Right ventricle myocardium superior (tissue), 1 donor: ENCODE data around the gene STIM2. TPM values are rescaled to one million over a fixed set of nuclear protein-coding genes. Genes with fewer than 3 reads are reported as not detected.
A peak's percentile ranks its signal among the peaks of the same experiment; 100 is the strongest.
"Not testable (repeated sequence)": the region's sequence is repeated elsewhere in the genome, so short reads cannot be mapped to it uniquely, and the experiment has no call there.

Experiments
- ATAC-seq: fragments of 200-7000 bp; cut with Tn5 transposase; one replicate; pipeline ENCODE4 v1.9.1; 2020; ENCODE audit warnings: mild to moderate bottlenecking; ENCODE audit not compliant: poor library complexity
- DNase-seq: peaks from one replicate; pipeline ENCODE4 v3.0.0-alpha.2; 2020
- intact Hi-C: fragments of 100-400 bp; cut with DNase I; formaldehyde crosslinking; loops from one replicate; pipeline ENCODE4 v1.11.2; 2022
- total RNA-seq: library from RNA; stranded (reverse); fragmentation: NEBNext Ultra II Directional; extraction: Animal tissue kit (Norgen Biotek cat#: 25700); gene quantifications from one replicate; pipeline ENCODE4 v1.2.1, GENCODE V29; 2021
- donor health status: DM: no; HTN: yes; CAD: no; lungs with severe emphysema.

The STIM2 gene
- total RNA-seq, 1 donor from 2014 or later: 9.7 TPM

DNA sequence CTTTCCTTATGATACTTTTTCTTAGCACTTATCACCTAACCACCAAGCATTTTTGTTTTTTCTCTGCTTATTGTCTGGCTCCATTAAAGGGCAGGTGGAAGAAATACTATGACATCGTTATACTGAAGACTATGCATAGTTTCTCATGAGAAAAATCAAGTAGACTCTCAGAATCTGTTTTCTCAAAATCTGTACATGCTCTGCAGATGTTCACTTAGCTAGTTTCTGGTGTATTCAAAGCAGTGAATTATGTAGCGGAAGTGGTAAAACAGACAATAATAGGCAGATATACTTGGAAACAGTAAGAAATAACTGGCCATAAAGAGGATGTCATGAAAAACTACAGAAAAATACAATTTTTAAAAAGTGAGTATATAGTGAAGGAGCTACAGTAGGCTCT is 146.0 kb downstream of the STIM2 start:
- intact Hi-C loops: loop anchor here (5.0 to 10.0 kb wide), 2 partner anchors 142 to 549 kb away; partner anchors contain the start of gene STIM2
- ATAC-seq (no peak), DNase-seq (no peak)

DNA sequence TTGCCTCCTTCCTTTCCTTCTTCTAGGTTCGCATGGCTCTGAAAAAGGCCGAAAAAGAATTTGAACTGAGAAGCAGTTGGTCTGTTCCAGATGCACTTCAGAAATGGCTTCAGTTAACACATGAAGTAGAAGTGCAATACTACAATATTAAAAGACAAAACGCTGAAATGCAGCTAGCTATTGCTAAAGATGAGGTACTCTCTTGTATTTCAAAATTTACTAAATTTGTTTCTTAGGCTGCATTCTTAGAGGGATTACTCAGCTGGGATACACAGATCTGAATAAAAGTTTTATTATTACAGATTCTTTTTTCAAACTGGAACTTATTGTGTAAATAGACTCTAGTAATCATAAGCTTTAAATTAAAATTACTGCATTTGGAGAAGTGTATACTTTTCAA is 146.9 kb downstream of the STIM2 start:
- no peak for ATAC-seq
- intact Hi-C loops: loop anchor here (5.0 to 10.0 kb wide), 2 partner anchors 143 to 550 kb away; partner anchors contain the start of gene STIM2

DNA sequence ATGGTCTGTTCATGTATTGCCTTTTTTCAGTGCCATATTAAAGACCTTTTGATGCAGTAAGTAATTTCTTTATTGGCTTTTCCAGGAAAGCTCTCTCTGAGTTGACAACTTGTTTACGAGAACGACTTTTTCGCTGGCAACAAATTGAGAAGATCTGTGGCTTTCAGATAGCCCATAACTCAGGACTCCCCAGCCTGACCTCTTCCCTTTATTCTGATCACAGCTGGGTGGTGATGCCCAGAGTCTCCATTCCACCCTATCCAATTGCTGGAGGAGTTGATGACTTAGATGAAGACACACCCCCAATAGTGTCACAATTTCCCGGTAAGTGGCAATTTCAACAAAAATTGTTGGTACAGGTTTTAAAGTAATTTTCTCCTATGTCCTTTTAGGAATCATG is 148.0 kb downstream of the STIM2 start:
- intact Hi-C loops: loop anchor here (5.0 to 10.0 kb wide), 2 partner anchors 144 to 551 kb away; partner anchors contain the start of gene STIM2
- DNase-seq (no peak), ATAC-seq (no peak)

More for the DNA sequence above, 146.9 kb downstream of the STIM2 start:
- no peak for DNase-seq

DNA sequence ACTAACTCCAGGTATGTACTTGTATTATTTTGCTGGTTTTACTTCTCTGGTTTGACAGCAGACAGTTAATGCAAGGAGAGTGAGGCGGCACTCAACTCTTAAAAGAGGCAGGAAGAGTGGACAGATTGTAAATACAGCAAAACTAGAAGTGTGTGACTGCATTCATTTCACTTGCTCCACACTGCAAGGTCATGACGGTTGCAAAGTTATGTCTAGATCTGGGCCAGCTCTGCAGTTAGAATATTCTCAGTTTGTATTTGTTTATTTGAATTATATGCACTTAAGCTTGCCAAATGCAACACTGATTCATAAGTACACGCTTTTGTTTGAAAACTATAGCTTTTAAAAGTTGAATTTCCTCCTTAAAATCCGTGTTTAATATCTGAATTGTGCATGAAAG is 148.9 kb downstream of the STIM2 start:
- intact Hi-C loops: loop anchor here (5.0 to 10.0 kb wide), 2 partner anchors 145 to 552 kb away; partner anchors contain the start of gene STIM2
- ATAC-seq: no peak
- no peak for DNase-seq

DNA sequence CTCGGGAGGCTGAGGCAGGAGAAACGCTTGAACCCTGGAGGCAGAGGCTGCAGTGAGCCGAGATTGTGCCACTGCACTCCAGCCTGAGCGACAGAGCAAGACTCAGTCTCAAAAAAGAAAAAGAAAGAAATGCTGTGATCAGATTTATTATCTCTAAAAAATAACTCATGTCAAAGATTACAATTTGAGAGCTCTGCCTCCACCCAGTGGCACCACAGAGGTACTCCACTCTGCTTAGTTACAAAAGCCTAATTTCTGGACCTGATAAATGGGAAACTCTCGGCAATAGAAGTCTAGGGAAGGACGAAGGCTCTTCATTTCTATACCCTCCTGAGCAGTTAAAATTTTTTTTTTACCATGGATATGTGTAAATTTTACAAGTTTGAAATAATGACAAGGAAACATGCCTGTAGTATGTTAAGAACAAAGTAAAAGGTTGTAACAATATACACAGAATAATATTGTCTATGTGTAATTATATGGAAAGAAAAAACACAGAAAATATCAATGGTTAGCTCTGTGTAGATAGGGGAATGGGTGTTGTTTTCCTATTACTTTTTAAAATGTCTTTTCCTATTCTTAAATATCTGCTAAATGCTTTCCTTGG is 149.8 kb downstream of the STIM2 start:
- peak; percentile 53 for DNase-seq
- peak; percentile 88 for ATAC-seq
- intact Hi-C loops: no loop called here

DNA sequence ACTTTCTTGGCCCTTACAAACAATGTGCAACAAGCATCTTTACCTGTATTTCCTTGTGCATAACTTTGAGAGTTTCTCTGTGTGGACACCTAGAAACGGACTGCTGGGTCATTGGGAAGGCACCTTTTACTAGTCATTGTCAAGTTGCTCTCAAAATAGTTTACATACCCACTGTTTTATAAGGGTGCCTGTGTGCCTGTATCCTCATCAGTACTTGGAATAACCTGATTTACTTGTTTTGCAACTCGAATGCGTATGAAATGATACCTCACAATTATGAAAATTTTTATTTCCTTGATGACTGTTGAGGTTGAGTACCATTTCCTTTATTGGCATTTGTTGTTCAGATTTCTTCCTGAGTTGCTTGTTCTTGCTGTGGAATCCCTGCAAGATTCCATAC is 150.8 kb downstream of the STIM2 start:
- intact Hi-C loops: no loop called here
- ATAC-seq (no peak), DNase-seq (no peak)

DNA sequence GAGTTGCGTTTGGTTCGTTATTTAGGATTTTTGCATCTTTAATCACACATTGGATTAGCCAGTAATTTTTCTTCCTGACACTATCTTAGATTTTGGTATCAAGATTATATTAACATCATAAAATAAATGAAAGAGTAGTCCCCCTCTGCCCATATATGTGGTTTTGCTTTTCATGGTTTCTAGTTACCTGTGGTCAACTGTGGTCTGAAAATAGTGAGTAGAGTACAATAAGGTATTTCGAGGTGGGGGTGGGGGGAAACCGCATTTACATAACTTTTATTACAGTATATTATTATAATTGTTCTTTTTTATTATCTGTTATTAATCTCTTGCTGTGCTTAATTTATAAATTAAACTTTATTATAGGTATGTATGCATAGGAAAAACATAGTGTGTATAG is 152.4 kb downstream of the STIM2 start:
- intact Hi-C loops: no loop called here
- no peak for DNase-seq
- no peak for ATAC-seq

DNA sequence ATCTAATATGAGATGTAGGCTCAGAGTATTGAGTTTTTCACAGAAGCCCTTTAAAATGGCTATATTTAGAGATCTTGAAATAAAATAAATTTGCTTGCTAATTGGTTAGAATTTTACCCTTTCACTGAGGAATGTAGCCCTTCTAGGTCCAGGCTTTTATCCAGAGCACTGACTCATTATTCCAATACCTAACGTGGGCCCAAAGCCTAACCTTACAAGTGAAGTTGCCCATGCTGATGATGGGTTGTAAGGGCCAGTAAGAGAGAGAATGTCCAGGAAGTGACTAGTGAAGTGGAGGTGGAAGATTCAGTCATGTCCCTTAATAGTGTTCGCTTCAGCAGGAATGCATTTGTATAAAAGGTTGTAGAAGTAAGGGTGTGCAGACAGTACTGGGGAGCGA is 155.9 kb downstream of the STIM2 start:
- ATAC-seq: no peak
- intact Hi-C loops: no loop called here
- no peak for DNase-seq

DNA sequence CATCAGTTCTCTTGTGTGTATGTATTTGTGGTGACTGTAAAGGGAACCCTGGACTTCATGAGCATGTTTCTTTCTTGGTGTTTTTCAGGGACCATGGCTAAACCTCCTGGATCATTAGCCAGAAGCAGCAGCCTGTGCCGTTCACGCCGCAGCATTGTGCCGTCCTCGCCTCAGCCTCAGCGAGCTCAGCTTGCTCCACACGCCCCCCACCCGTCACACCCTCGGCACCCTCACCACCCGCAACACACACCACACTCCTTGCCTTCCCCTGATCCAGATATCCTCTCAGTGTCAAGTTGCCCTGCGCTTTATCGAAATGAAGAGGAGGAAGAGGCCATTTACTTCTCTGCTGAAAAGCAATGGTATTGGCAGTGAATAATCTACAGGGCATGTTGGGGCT is 157.0 kb downstream of the STIM2 start:
- DNase-seq (no peak), ATAC-seq (no peak)
- intact Hi-C loops: no loop called here

DNA sequence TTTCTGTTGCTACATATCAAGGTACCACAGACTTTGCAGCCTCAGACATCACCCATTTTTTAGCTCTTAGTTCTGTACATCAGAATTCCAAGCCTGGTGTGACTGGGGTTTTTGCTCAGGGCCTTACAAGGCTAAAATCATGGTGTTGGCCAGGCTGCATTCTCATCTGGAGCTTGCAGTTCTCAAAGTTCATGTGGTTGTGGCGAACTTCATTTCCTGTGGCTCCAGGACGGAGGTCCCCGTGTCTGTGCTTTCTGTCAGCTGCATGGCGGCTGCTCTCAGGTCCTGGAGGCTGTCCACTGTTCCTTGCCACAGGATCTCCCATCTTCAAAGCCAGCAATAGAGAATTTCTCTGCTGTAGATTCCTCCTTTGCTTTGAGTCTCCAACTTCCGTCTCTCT is 157.4 kb downstream of the STIM2 start:
- intact Hi-C loops: no loop called here
- ATAC-seq (no peak), DNase-seq (no peak)

DNA sequence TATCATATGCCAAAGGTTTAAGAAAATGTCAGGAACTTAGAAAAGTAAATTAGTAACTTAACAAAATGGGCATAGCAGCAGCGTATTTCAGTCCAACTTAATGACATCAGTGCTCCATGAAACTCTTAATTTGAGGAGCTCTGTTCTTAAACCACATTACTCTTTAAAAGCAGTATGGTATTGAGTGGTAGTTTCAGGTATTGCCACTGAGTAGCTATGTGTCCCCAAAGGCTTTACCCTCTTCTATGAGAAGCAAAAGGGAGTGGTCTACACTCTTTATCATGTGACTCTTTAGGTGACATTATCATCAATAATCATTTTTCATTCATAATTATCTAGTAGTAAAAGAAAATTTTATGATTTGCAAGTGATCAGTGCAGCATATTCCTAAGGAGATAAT is 158.3 kb downstream of the STIM2 start:
- intact Hi-C loops: no loop called here

DNA sequence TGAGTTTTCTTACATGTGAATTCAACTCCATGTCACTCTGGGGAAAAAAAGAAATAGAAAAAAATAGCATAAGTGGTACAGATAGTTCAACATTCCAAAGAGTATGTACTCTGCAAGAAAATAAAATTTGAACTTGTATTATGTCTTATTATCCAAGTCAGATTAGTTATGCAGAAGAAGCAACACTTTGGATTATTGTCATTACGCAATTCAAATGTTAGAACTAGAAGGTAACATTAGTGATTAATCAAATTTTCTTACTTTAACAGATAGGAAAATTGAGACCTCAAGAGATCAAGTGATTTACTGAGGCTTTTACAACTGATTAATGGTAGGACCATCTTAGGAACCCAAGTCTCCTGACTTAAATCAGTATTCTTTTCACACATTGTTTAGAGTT is 159.1 kb downstream of the STIM2 start:
- no peak for ATAC-seq
- DNase-seq: no peak
- intact Hi-C loops: no loop called here

More for the DNA sequence above, 158.3 kb downstream of the STIM2 start:
- ATAC-seq (no peak), DNase-seq (no peak)

DNA sequence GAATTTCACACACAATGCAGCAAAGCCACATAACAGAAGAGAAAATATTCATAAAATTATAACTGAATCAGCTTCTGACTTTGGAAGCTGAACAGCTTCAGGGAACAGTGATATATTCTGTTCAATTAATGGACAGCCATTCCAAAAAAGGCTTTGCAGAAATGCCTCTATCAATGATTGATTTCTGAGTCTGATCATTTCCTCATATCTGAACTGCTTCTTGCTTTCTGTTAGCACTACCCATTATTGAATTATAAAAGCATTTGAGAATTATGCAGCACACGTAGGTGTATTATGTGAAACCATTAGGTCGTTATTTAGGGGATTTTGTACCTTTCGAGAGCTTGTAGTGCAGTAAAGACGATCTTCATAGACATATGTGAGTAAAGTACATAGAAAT is 159.6 kb downstream of the STIM2 start:
- intact Hi-C loops: no loop called here
- DNase-seq (no peak), ATAC-seq (no peak)

DNA sequence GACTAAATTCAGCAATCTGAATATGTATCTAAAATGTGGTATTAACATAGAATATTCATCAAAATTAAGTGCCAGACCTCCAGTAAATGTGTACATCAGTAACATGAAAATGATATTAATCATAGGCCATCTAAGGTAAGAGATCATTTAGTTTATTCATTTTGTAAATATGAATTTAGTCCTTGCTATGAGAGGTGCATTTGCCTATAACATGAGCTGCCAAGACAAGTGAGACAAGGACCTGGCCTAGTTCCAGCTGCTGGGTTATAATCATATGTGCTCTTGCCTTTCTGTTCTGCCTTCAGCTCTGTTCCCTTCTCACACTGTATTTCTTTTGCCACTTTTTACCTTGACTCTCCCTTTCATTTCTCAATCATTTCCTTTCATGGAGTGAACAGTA is 160.0 kb downstream of the STIM2 start:
- intact Hi-C loops: no loop called here
- no peak for ATAC-seq
- no peak for DNase-seq

DNA sequence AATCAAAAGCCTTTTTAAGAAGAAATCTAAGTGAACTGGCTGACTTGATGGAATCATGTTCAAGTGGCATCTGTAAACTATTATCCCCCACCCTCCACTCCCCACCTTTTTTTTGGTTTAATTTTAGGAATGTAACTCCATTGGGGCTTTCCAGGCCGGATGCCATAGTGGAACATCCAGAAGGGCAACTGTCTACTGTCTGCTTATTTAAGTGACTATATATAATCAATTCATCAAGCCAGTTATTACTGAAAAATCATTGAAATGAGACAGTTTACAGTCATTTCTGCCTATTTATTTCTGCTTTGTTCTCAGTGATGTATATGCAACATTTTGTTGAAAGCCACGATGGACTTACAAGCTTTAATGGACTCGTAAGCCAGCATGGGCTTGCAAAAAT is 162.3 kb downstream of the STIM2 start:
- no peak for ATAC-seq

DNA sequence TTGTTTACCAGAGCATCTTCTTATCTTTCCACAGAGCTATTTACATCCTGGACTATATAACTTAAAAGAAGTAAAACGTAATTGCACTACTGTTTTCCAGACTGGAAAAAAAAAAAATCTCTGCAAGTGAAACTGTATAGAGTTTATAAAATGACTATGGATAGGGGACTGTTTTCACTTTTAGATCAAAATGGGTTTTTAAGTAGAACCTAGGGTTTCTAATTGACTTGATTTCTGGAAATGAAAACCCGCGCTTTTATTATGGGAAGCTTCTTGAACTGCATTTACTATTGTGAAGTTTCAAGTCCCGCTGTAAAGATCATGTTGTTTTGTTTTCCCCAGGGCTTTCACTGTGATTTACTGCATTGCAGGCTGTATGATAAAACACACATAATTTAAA is 162.7 kb downstream of the STIM2 start:
- intact Hi-C loops: no loop called here
- DNase-seq (no peak), ATAC-seq (no peak)

More for the DNA sequence above, 162.3 kb downstream of the STIM2 start:
- no peak for DNase-seq
- intact Hi-C loops: no loop called here

DNA sequence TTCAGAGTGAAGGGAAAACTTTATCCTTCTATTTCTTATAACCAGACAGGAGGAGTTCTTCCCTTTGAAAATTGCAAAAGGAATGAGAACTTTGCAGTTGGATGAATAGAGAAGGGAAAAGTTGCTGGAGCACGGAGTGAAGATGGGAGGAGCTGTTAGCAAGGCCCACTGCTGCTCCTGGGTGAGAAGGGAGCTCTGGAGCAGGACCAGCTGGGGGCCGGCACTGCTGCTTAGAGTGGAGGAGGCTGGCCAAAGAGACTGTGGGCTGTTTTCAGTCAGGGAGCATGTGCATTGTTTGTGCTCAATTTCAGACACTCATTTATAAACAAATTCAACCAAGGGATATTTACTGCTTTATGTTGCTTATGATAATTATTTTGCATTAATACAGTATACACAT is 164.2 kb downstream of the STIM2 start:
- no peak for DNase-seq
- no peak for ATAC-seq
- intact Hi-C loops: no loop called here

DNA sequence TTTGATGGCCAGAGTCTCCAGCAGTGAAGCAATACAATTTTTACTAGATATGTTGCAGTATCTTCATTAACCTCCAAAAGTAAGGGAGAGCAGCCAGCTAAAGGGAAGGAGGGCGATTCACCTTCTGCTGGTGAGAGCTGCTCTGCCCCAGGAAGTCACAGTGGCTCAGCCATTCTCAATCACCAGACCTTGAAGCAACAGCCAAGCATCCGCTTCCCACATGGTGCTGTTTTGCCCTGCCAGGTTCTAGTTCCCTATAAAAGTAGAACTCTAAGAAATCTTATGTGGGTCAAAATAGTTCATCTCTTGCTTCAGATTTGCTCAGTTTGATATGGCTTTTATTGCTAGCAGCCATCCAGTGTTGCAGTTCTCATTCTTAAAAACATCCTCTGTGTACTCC is 166.8 kb downstream of the STIM2 start:
- intact Hi-C loops: no loop called here

DNA sequence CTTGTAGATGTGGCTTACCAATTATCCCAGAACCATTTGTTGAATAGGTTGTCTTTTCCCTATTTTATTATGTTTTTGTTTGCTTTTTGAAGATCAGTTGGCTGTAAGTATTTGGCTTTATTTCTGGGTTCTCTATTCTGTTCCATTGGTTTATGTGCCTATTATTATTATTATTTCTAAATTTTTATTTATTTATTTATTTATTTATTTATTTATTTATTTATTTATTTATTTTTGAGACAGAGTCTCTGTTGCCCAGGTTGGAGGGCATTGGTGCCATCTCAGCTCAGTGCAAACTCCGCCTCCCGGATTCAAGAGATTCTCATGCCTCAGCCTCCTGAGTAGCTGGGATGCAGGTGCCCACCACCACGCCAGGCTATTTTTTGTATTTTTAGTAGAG is 174.5 kb downstream of the STIM2 start:
- intact Hi-C loops, DNase-seq, ATAC-seq: not testable (repeated sequence)

More for the DNA sequence above, 166.8 kb downstream of the STIM2 start:
- ATAC-seq (no peak), DNase-seq (no peak)

DNA sequence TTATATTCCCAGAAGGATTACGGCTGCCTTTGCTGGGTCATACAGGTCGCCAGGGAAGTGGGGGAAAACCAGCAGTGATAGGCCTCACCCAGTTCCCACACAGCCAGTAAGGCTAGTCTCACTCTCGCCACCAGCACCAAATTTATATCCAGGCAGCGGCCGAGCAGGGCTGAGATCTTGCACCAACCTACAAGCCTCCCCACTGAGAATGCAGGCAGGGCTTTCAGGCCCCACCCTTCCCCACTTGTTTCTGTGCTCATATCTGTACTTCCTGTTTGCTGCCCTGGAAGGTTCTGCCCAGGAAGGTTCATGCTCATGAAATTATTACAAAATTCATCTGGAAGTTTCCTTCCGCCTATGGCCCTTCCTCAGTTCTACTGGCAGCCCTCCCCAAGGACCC is 179.7 kb downstream of the STIM2 start:
- DNase-seq (no peak), ATAC-seq (peak; percentile 41)
- intact Hi-C loops: no loop called here

DNA sequence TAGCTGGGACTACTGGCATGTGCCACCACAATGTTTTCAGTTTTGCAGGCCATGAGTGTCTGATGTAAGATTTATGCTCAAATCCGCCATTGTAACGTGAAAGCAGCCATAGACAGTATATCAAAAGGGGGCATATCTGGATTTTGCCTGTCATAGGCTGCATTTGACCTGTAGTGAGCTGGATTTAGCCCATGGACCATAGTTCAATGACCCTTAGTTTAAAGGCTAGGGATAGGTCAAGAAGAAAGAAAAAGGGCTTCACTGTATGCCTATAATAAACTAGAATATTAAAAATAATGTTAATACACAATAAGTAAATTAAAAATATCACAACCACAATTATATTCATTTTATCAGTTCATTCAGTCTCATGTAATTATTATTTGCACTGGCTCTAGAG is 181.8 kb downstream of the STIM2 start:
- intact Hi-C loops: no loop called here

More for the DNA sequence above, 181.8 kb downstream of the STIM2 start:
- no peak for DNase-seq
- ATAC-seq: no peak
